Esophagus (tissue), 2 donors: ENCODE results near the gene GTF2H3. TPM values are rescaled to one million over a fixed set of nuclear protein-coding genes. Genes with fewer than 3 reads are reported as not detected.
A peak's percentile ranks its signal among the peaks of the same experiment; 100 is the strongest.

ENCODE experiments used
- H3K27ac ChIP-seq, 2 donors: one replicate each; pipeline ENCODE4 v1.5.1; 2013; ENCODE audit warnings: low read depth in 2 of 2, mild to moderate bottlenecking in 2 of 2, inconsistent platforms in 1 of 2, low read length in 1 of 2, moderate library complexity in 1 of 2
- H3K27me3 ChIP-seq, 2 donors: one replicate each; pipeline ENCODE4 v1.6.1; 2013; ENCODE audit warnings: low read length in 2 of 2, control low read depth in 1 of 2, mild to moderate bottlenecking in 1 of 2; ENCODE audit not compliant: insufficient read depth in 2 of 2, control insufficient read depth in 1 of 2
- H3K36me3 ChIP-seq, 2 donors: one replicate each; pipeline ENCODE4 v1.6.1; 2013; ENCODE audit warnings: low read length in 1 of 2; ENCODE audit not compliant: control insufficient read depth in 2 of 2, insufficient read depth in 2 of 2
- H3K4me1 ChIP-seq, 2 donors: one replicate each; pipeline ENCODE4 v1.6.1; 2013; ENCODE audit warnings: low read length in 1 of 2; ENCODE audit not compliant: control insufficient read depth in 2 of 2, insufficient read depth in 2 of 2
- H3K4me3 ChIP-seq, 2 donors: one replicate each; pipeline ENCODE4 v1.5.1; 2013; ENCODE audit warnings: low read length in 2 of 2, mild to moderate bottlenecking in 2 of 2, low read depth in 1 of 2, moderate library complexity in 1 of 2
- H3K9me3 ChIP-seq, 2 donors: one replicate each; pipeline ENCODE4 v1.6.1; 2013; ENCODE audit warnings: mild to moderate bottlenecking in 2 of 2, low read depth in 1 of 2, low read length in 1 of 2, moderate library complexity in 1 of 2; ENCODE audit not compliant: control insufficient read depth in 2 of 2, insufficient read depth in 1 of 2
- WGBS, 2 donors: extraction: QIAGEN DNeasy Blood & Tissue Kit; methylation state at CpG; one replicate each; pipeline ENCODE4 v1.1.7; 2013; 5-methylcytosine and 5-hydroxymethylcytosine counted together
- polyA plus RNA-seq, 2 donors: library from polyadenylated mRNA; stranded (reverse); fragments of 200-250 nt; gene quantifications; one replicate each; pipeline ENCODE4 v1.2.3, GENCODE V29; 2013
- donor health status: healthy with polysubstance abuse.
- donor health status: Bipolar disorder and iron deficiency.

The GTF2H3 gene
- polyA plus RNA-seq, 2 donors = 4.5 to 10.2 TPM

- no peaks in the 10 kb centered on the region for H3K27me3 ChIP-seq
- no peaks in the 10 kb centered on the region for H3K9me3 ChIP-seq
- H3K4me1 ChIP-seq = no peaks in the 10 kb centered on the region
- no peak overlapping the region for H3K4me3 ChIP-seq
- peaks cover 5 to 9% of the 10 kb centered on the region in 2 donors for H3K36me3 ChIP-seq
- 90 to 95% methylated on average over 9 of the region's 9 CpGs for WGBS, 2 donors
- no peak overlapping the region for H3K27ac ChIP-seq
These were observed 23.6 kb downstream of the GTF2H3 start for GRCh38 chr12:123657211-123657610.

- no peaks in the 10 kb centered on the region for H3K4me1 ChIP-seq
- no peaks in the 10 kb centered on the region for H3K27me3 ChIP-seq
- H3K36me3 ChIP-seq = peaks cover 5 to 6% of the 10 kb centered on the region in 2 donors
- no peak overlapping the region for H3K27ac ChIP-seq
- WGBS, 2 donors = 61 to 64% methylated on average over 5 of the region's 5 CpGs
- no peaks in the 10 kb centered on the region for H3K9me3 ChIP-seq
- no peak overlapping the region for H3K4me3 ChIP-seq
These were observed 26.5 kb downstream of the GTF2H3 start for GRCh38 chr12:123659996-123660727.

DNA sequence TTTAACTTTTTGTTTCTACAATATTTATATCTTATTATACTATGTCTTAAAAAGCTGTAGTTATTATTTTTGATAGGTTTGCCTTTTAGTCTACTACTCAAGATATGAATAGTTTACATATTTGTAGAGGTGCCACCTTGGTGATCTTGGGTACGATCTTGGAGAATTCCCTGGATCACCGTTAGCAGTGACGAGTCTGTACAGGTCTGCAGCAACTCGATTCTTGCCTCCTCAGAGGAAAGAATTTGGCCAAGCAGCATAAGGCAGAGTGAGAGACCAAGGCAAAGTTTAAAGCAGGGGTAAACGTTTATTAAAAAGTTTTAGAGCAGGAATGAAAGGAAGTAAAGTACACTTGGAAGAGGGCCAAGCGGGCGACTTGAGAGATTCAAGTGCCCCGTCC lies 34.1 kb downstream of the GTF2H3 start:
- Histone ChIP-seq H3K4me1 (peaks cover 0 to 3% of the 10 kb centered on the region in 2 donors), H3K27me3 (no peaks in the 10 kb centered on the region), H3K36me3 (no peaks in the 10 kb centered on the region), H3K4me3 (no peak overlapping the region), H3K9me3 (no peaks in the 10 kb centered on the region), H3K27ac (no peak overlapping the region)
- 50 to 73% methylated on average over 8 of the region's 8 CpGs for WGBS, 2 donors

GRCh38 chr12:123670882-123671728 lies 37.5 kb downstream of the GTF2H3 start, which contains the start of gene TCTN2:
TCTN2 (plus strand) TSS chr12:123671113; CDS start chr12:123671241, 128 bp downstream.
- H3K36me3 ChIP-seq = peaks cover 0 to 6% of the 10 kb centered on the region in 2 donors
- H3K27me3 ChIP-seq = no peaks in the 10 kb centered on the region
- WGBS, 2 donors = 1 to 2% methylated on average over 52 to 53 of the region's 53 CpGs
- peak within 1 kb of the TSS in 1 of 2 donors; percentile 41 for H3K27ac ChIP-seq
- no peaks in the 10 kb centered on the region for H3K9me3 ChIP-seq
- H3K4me1 ChIP-seq = peaks cover 0 to 3% of the 10 kb centered on the region in 2 donors
- peak within 1 kb of the TSS; percentile 70 to 94 for H3K4me3 ChIP-seq

GRCh38 chr12:123671876-123672275 lies 38.2 kb downstream of the GTF2H3 start:
- WGBS, 2 donors = 44 to 53% methylated on average over 6 of the region's 6 CpGs
- H3K27me3 ChIP-seq = no peaks in the 10 kb centered on the region
- H3K9me3 ChIP-seq = no peaks in the 10 kb centered on the region
- peaks cover 0 to 3% of the 10 kb centered on the region in 2 donors for H3K4me1 ChIP-seq
- H3K27ac ChIP-seq = no peak overlapping the region
- peak overlapping the region in 1 of 2 donors; percentile 94 for H3K4me3 ChIP-seq
- H3K36me3 ChIP-seq = peaks cover 4 to 6% of the 10 kb centered on the region in 2 donors

- H3K4me1 ChIP-seq = peaks cover 0 to 3% of the 10 kb centered on the region in 2 donors
These were observed 41.8 kb downstream of the GTF2H3 start for GRCh38 chr12:123675436-123675835.

DNA sequence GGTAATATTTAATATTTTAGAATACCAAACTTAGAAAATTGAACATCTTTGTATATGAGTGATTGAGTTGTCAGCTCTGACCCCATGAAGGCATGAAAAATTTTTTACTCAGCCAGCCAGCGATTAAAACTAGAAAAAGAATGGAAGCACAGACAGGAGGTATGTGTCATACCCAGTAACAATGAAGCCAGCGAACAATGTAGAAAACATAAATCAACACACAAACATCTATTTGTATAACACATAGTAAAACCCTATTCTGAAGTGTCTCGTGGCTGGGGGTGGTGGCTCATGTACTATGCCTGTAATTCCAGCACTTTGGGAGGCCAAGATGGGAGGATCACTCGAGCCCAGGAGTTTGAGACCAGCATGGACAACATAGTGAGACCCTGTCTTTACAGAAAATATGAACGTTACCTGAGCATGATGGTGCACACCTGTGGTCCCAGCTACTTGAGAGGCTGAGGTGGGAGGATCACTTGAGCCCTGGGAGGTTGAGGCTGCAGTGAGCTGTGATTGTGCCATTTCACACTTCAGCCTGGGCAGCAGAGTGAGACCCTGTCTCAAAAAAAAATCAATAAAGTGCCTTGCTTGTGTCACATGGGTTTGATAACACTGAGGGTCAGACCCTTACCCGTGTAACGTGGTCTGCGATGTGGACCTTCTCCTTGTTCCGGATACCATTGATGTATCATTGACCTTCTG lies 43.1 kb downstream of the GTF2H3 start:
- H3K4me1 ChIP-seq = peaks cover 0 to 3% of the 10 kb centered on the region in 2 donors
- no peaks in the 10 kb centered on the region for H3K27me3 ChIP-seq
- no peaks in the 10 kb centered on the region for H3K9me3 ChIP-seq
- H3K4me3 ChIP-seq = no peak overlapping the region
- 91 to 93% methylated on average over 9 of the region's 9 CpGs for WGBS, 2 donors
- no peak overlapping the region for H3K27ac ChIP-seq
- peaks cover 4 to 6% of the 10 kb centered on the region in 2 donors for H3K36me3 ChIP-seq

More at GRCh38 chr12:123675436-123675835, 41.8 kb downstream of the GTF2H3 start:
- Histone ChIP-seq H3K27ac (no peak overlapping the region), H3K4me3 (no peak overlapping the region), H3K27me3 (no peaks in the 10 kb centered on the region), H3K36me3 (peaks cover 4 to 6% of the 10 kb centered on the region in 2 donors), H3K9me3 (no peaks in the 10 kb centered on the region)
- 100% methylated on average over 1 of the region's 1 CpG for WGBS, 2 donors

DNA sequence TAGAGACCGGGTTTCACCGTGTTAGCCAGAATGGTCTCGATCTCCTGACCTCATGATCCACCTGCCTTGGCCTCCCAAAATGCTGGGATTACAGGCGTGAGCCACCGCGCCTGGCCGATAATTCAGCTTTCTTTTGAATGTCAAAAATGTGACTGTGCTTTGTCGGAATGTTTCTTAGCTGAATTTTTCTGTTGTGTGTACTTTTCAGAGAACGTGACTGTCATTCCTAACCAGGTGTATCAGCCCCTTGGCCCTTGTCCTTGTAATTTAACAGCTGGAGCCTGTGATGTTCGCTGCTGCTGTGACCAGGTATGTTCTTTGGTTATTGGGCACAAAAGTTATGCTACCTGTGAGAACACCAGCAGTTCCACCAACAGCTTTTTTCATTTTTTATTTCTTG lies 45.4 kb downstream of the GTF2H3 start:
- H3K27me3 ChIP-seq = no peaks in the 10 kb centered on the region
- WGBS, 2 donors = 95 to 98% methylated on average over 10 of the region's 10 CpGs
- H3K36me3 ChIP-seq = peaks cover 4 to 6% of the 10 kb centered on the region in 2 donors
- no peaks in the 10 kb centered on the region for H3K4me1 ChIP-seq
- no peaks in the 10 kb centered on the region for H3K9me3 ChIP-seq
- H3K4me3 ChIP-seq = no peak overlapping the region
- H3K27ac ChIP-seq = no peak overlapping the region

DNA sequence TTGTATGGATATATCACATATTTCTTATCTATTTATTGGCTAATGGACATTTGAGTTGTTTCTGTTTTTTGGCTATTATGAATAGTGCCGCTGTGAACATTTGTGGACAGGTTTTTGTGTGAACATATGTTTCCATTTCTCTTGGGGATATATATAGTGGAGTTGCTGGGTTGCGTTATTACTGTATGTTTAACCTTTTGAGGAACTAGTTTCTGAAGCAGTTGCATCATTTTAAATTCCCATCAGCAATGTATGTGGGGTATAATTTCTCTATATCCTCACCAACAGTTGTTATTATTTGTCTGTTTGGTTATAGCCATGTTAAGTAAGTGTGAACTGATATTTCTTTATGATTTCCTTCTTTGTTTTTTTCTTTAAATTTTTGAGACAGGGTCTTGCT lies 48.0 kb downstream of the GTF2H3 start:
- no peak overlapping the region for H3K27ac ChIP-seq
- no peak overlapping the region for H3K4me3 ChIP-seq
- H3K9me3 ChIP-seq = no peaks in the 10 kb centered on the region
- peaks cover under 1 to 3% of the 10 kb centered on the region in 2 donors for H3K36me3 ChIP-seq
- no peaks in the 10 kb centered on the region for H3K27me3 ChIP-seq
- 88% methylated on average over 2 of the region's 2 CpGs for WGBS, 2 donors
- H3K4me1 ChIP-seq = no peaks in the 10 kb centered on the region
